Keratinocyte (primary cell): Measurements from ENCODE around the gene AAMP. TPM values are rescaled to one million over a fixed set of nuclear protein-coding genes. Genes with fewer than 3 reads are reported as not detected.

Source experiments
- DNase-seq: peaks from one replicate; pipeline ENCODE4 v3.0.0-alpha.2; 2011; ENCODE audit warnings: low read depth, missing footprints, low spot score
- FAIRE-seq: peaks from 2 replicates; lab custom pipeline; 2011; peaks lifted over from hg19 to GRCh38; lab: Jason Lieb, UNC
- H2AFZ ChIP-seq: 2 replicates; pipeline ENCODE4 v1.6.0; 2012; ENCODE audit warnings: low read length, control low read depth, inconsistent platforms; ENCODE audit not compliant: control insufficient read depth
- H3K27ac ChIP-seq: 2 replicates; pipeline ENCODE4 v1.5.1; 2011; ENCODE audit warnings: low read length; ENCODE audit not compliant: control insufficient read depth, insufficient read depth
- H3K27me3 ChIP-seq: 3 replicates; pipeline ENCODE4 v1.6.0; 2011; ENCODE audit warnings: low read length; ENCODE audit not compliant: control insufficient read depth, insufficient read depth; ENCODE audit errors: extremely low read depth
- H3K36me3 ChIP-seq, 2 experiments: 2 replicates in 1 of 2; 3 replicates in 1 of 2; pipeline ENCODE4 v1.5.1; 2011; ENCODE audit warnings: low read length in 2 of 2, mild to moderate bottlenecking in 1 of 2; ENCODE audit not compliant: control insufficient read depth in 2 of 2, insufficient read depth in 2 of 2; ENCODE audit errors: extremely low read depth in 1 of 2
- H3K4me1 ChIP-seq: 3 replicates; pipeline ENCODE4 v1.5.1; 2011; ENCODE audit warnings: low read length; ENCODE audit not compliant: control insufficient read depth, insufficient read depth; ENCODE audit errors: extremely low read depth
- H3K4me2 ChIP-seq: 3 replicates; pipeline ENCODE4 v1.6.0; 2011; ENCODE audit warnings: low read depth, low read length; ENCODE audit not compliant: control insufficient read depth, insufficient read depth; ENCODE audit errors: extremely low read depth
- H3K4me3 ChIP-seq, 3 experiments: fragments of 200-600 bp in 1 of 3; sonication (generic) in 1 of 3; 2 replicates in 2 of 3; 3 replicates in 1 of 3; pipeline ENCODE4 v1.5.1; 2011 to 2016; ENCODE audit warnings: low read length in 3 of 3, mild to moderate bottlenecking in 3 of 3, control low read depth in 2 of 3, inconsistent platforms in 1 of 3, low read depth in 1 of 3, mixed read lengths in 1 of 3, mixed run types in 1 of 3, moderate library complexity in 1 of 3; ENCODE audit not compliant: control insufficient read depth in 2 of 3, insufficient read depth in 2 of 3; ENCODE audit errors: extremely low read depth in 1 of 3
- H3K79me2 ChIP-seq: 2 replicates; pipeline ENCODE4 v1.6.0; 2012; ENCODE audit warnings: low read length; ENCODE audit not compliant: control insufficient read depth, insufficient read depth
- H3K9ac ChIP-seq: 3 replicates; pipeline ENCODE4 v1.6.0; 2011; ENCODE audit warnings: low read length; ENCODE audit not compliant: control insufficient read depth, insufficient read depth; ENCODE audit errors: extremely low read depth
- H3K9me1 ChIP-seq: 3 replicates; pipeline ENCODE4 v1.6.0; 2011; ENCODE audit warnings: low read length; ENCODE audit not compliant: control insufficient read depth, insufficient read depth; ENCODE audit errors: extremely low read depth
- H3K9me3 ChIP-seq: 2 replicates; pipeline ENCODE4 v1.5.1; 2012; ENCODE audit warnings: low read depth, low read length; ENCODE audit not compliant: control insufficient read depth
- H4K20me1 ChIP-seq: 3 replicates; pipeline ENCODE4 v1.6.0; 2011; ENCODE audit warnings: low read length; ENCODE audit not compliant: control insufficient read depth, insufficient read depth; ENCODE audit errors: extremely low read depth
- EZH2 ChIP-seq: IDR thresholded peaks from one replicate; pipeline ENCODE4 v1.6.1; 2012; ENCODE audit warnings: inconsistent platforms, mild to moderate bottlenecking, low read length, moderate library complexity
- dilution Hi-C: fragments of 300-500 bp; cut with MboI; formaldehyde crosslinking; loops from one replicate; pipeline ENCODE4 v1.7.0; 2020; ENCODE audit warnings: low sequenced_read_pairs; ENCODE audit not compliant: extremely low pct_ligation_motif_present
- polyA plus RNA-seq, 5 experiments: library from polyadenylated mRNA; depleted of rRNA in 3 of 5; stranded (reverse) in 3 of 5; stranded (forward) in 1 of 5; unstranded in 1 of 5; fragments of >200 nt; gene quantifications; 1 replicate in 1 of 5; 2 replicates in 3 of 5; 3 replicates in 1 of 5; pipeline versions ENCODE4 v1.2.1 to v1.2.3, GENCODE V29; 2011 to 2012; ENCODE audit warnings: missing spikeins in 2 of 5, low read depth in 1 of 5, low replicate concordance in 1 of 5
- TF ChIP-seq, protein P1 (sequence below), 3 experiments: IDR thresholded peaks in 1 of 3; conservative IDR thresholded peaks in 1 of 3; optimal IDR thresholded peaks in 1 of 3; 2 replicates in 2 of 3; 3 replicates in 1 of 3; pipeline versions ENCODE3 to v1.5.1; 2011; ENCODE audit warnings: low read length in 3 of 3, mild to moderate bottlenecking in 3 of 3, moderate library complexity in 2 of 3, control low read depth in 1 of 3, inconsistent platforms in 1 of 3; ENCODE audit not compliant: insufficient read depth in 2 of 3; ENCODE audit errors: extremely low read depth in 1 of 3

AAMP gene
- polyA plus RNA-seq, 1 donor (not counting 4 experiments of a cell fraction or from before 2014, with no cell fraction given), result 78.4 TPM

DNA sequence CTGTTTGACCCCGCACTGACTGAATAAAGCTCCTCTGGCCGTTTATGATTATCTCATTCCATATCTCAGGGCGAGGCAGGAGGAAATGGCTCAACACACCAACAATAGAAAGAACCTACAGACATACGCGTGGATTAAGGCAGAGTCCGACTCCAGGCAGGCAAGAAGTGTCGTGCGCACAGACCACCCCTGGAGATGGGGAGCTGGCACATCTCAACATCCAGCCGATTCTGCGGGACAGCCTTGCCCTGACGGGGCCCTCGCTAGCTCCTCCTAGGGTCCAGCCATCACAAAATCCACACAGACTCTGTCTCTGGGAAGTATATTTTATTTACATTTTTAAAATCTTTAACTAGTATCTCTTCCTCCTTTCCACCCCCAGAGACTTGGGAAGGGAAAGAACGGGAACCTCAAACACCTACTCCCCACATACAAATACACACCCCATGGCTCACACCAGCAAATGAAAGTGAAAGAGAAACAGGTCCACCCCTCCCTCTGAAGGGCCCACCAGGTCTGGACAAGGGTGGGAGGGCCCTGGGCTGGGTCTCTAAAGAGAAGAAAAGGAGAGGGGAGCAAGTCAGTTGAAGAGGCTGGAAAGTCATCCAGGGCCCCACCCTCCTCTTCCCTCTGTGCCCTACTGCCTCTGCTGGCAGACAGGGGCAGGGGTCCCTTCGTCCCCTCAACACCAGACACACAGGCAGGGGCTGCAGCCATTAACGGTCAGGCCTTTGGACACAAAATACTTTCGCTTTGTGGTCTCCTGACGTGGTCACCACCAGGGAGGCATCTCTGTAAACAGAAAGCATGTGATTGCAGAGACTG is 5.9 kb downstream of the AAMP start:
- H3K4me3 ChIP-seq, result no peak overlapping the region
- peaks cover 3% of the 10 kb centered on the region for H4K20me1 ChIP-seq
- H3K9ac ChIP-seq, result no peak overlapping the region
- H3K4me1 ChIP-seq, result peaks cover 4% of the 10 kb centered on the region
- no peak overlapping the region for H3K27ac ChIP-seq
- no peaks in the 10 kb centered on the region for H3K9me1 ChIP-seq
- no peak overlapping the region for H2AFZ ChIP-seq
- FAIRE-seq (no peak), DNase-seq (no peak)
- peaks cover 6% of the 10 kb centered on the region for H3K79me2 ChIP-seq
- dilution Hi-C loops, result no loop called here
- H3K27me3 ChIP-seq, result no peaks in the 10 kb centered on the region
- TF ChIP-seq, protein P1, sequence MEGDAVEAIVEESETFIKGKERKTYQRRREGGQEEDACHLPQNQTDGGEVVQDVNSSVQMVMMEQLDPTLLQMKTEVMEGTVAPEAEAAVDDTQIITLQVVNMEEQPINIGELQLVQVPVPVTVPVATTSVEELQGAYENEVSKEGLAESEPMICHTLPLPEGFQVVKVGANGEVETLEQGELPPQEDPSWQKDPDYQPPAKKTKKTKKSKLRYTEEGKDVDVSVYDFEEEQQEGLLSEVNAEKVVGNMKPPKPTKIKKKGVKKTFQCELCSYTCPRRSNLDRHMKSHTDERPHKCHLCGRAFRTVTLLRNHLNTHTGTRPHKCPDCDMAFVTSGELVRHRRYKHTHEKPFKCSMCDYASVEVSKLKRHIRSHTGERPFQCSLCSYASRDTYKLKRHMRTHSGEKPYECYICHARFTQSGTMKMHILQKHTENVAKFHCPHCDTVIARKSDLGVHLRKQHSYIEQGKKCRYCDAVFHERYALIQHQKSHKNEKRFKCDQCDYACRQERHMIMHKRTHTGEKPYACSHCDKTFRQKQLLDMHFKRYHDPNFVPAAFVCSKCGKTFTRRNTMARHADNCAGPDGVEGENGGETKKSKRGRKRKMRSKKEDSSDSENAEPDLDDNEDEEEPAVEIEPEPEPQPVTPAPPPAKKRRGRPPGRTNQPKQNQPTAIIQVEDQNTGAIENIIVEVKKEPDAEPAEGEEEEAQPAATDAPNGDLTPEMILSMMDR (optimal IDR thresholded peaks at IDR 0.05 in 1 of 3, IDR thresholded peaks at IDR 0.05 in 1 of 3, conservative IDR thresholded peaks at IDR 0.05 in 1 of 3; ENCODE audit: extremely low read depth in 1 of 3, insufficient read depth in 2 of 3, low read length in 3 of 3), result no peak
- H3K9me3 ChIP-seq, result no peaks in the 10 kb centered on the region
- H3K4me2 ChIP-seq, result no peak overlapping the region
- H3K36me3 ChIP-seq, result peaks cover 29 to 31% of the 10 kb centered on the region in 2 experiments

DNA sequence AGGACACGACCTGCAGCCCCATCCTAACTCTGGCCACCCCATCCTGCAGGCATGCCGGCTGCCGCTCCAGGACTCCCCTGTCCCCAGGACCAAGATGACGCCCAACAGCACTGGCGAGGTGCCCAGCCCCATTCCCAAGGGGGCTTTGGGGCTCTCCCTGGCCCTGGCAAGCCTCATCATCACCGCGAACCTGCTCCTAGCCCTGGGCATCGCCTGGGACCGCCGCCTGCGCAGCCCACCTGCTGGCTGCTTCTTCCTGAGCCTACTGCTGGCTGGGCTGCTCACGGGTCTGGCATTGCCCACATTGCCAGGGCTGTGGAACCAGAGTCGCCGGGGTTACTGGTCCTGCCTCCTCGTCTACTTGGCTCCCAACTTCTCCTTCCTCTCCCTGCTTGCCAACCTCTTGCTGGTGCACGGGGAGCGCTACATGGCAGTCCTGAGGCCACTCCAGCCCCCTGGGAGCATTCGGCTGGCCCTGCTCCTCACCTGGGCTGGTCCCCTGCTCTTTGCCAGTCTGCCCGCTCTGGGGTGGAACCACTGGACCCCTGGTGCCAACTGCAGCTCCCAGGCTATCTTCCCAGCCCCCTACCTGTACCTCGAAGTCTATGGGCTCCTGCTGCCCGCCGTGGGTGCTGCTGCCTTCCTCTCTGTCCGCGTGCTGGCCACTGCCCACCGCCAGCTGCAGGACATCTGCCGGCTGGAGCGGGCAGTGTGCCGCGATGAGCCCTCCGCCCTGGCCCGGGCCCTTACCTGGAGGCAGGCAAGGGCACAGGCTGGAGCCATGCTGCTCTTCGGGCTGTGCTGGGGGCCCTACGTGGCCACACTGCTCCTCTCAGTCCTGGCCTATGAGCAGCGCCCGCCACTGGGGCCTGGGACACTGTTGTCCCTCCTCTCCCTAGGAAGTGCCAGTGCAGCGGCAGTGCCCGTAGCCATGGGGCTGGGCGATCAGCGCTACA is 7.0 kb downstream of the AAMP start:
- peaks cover 4% of the 10 kb centered on the region for H3K79me2 ChIP-seq
- peaks cover 3% of the 10 kb centered on the region for H4K20me1 ChIP-seq
- H2AFZ ChIP-seq, result no peak overlapping the region
- H3K27ac ChIP-seq, result no peak overlapping the region
- H3K27me3 ChIP-seq, result no peaks in the 10 kb centered on the region
- no peaks in the 10 kb centered on the region for H3K9me3 ChIP-seq
- no peaks in the 10 kb centered on the region for H3K9me1 ChIP-seq
- no peak for TF ChIP-seq EZH2
- TF ChIP-seq, protein P1 (optimal IDR thresholded peaks at IDR 0.05 in 1 of 3, IDR thresholded peaks at IDR 0.05 in 1 of 3, conservative IDR thresholded peaks at IDR 0.05 in 1 of 3; ENCODE audit: extremely low read depth in 1 of 3, insufficient read depth in 2 of 3, low read length in 3 of 3), result no peak
- H3K4me2 ChIP-seq, result no peak overlapping the region
- H3K9ac ChIP-seq, result no peak overlapping the region
- peaks cover 29 to 31% of the 10 kb centered on the region in 2 experiments for H3K36me3 ChIP-seq
- no peak for DNase-seq
- dilution Hi-C loops, result no loop called here
- peaks cover 3% of the 10 kb centered on the region for H3K4me1 ChIP-seq
- H3K4me3 ChIP-seq, result no peak overlapping the region
- no peak for FAIRE-seq
